Endothelial cell of umbilical vein (primary cell): ENCODE data around the gene TGFB1. TPM values are rescaled to one million over a fixed set of nuclear protein-coding genes. Genes with fewer than 3 reads are reported as not detected.

Experiments used
- BruUV-seq: library from RNA; stranded (reverse); fragments of 400-500 nt; replicated peaks from 2 replicates; lab custom pipeline; 2021; lab: Mats Ljungman, UMichigan
- CTCF ChIA-PET: fragments of 300-600, 350-600 bp; sonication (Branson Sonifier 250); formaldehyde crosslinking; loops from one replicate; lab custom pipeline; 2021; ENCODE audit warnings: antibody characterized with exemption, inconsistent platforms; lab: Charles Lee
- POLR2A ChIA-PET: fragments of 300-600, 350-600 bp; sonication (Branson Sonifier 250); formaldehyde crosslinking; loops from one replicate; lab custom pipeline; 2021; ENCODE audit warnings: antibody characterized with exemption, inconsistent platforms; lab: Charles Lee
- DNase-seq: peaks from one replicate; pipeline ENCODE4 v3.0.0-alpha.2; 2011; ENCODE audit warnings: low read depth, low spot score
- FAIRE-seq: peaks from 2 replicates; lab custom pipeline; 2011; peaks lifted over from hg19 to GRCh38; lab: Jason Lieb, UNC
- H2AFZ ChIP-seq: 2 replicates; pipeline ENCODE4 v1.6.0; 2012; ENCODE audit warnings: low read depth, low read length, control low read depth, inconsistent platforms
- H3K27ac ChIP-seq: 2 replicates; pipeline ENCODE4 v1.5.1; 2011; ENCODE audit warnings: low read depth, mild to moderate bottlenecking, control low read depth, low read length, moderate library complexity; ENCODE audit not compliant: insufficient read depth
- H3K27me3 ChIP-seq, 2 experiments: 2 replicates each; pipeline versions ENCODE4 v1.6.0 to v1.6.1; 2011; ENCODE audit warnings: low read length in 2 of 2, mixed read lengths in 1 of 2; ENCODE audit not compliant: control insufficient read depth in 2 of 2, insufficient read depth in 2 of 2
- H3K36me3 ChIP-seq, 2 experiments: 2 replicates in 1 of 2; 3 replicates in 1 of 2; pipeline ENCODE4 v1.5.1; 2011; ENCODE audit warnings: low read length in 2 of 2, mild to moderate bottlenecking in 1 of 2, moderate library complexity in 1 of 2; ENCODE audit not compliant: control insufficient read depth in 2 of 2, insufficient read depth in 2 of 2; ENCODE audit errors: extremely low read depth in 1 of 2
- H3K4me1 ChIP-seq: 3 replicates; pipeline ENCODE4 v1.5.1; 2011; ENCODE audit warnings: mild to moderate bottlenecking, low read length; ENCODE audit not compliant: control insufficient read depth, insufficient read depth; ENCODE audit errors: extremely low read depth
- H3K4me2 ChIP-seq: 2 replicates; pipeline ENCODE4 v1.6.1; 2011; ENCODE audit warnings: low read length, control low read depth, mixed read lengths; ENCODE audit not compliant: insufficient read depth
- H3K4me3 ChIP-seq, 3 experiments: fragments of 200-600 bp in 1 of 3; sonication (generic), shearing (Covaris generic) in 1 of 3; replicated peaks in 1 of 3; 2 replicates each; pipeline ENCODE4 v1.5.1; 2011 to 2016; ENCODE audit warnings: control low read depth in 3 of 3, low read length in 3 of 3, mild to moderate bottlenecking in 2 of 3, inconsistent platforms in 1 of 3, low read depth in 1 of 3, moderate library complexity in 1 of 3; ENCODE audit not compliant: insufficient read depth in 1 of 3
- H3K79me2 ChIP-seq: 2 replicates; pipeline ENCODE4 v1.6.0; 2012; ENCODE audit warnings: low read length, inconsistent platforms; ENCODE audit not compliant: control insufficient read depth, insufficient read depth
- H3K9ac ChIP-seq: replicated peaks from 2 replicates; pipeline ENCODE3; 2011; ENCODE audit warnings: low read length, control low read depth; ENCODE audit not compliant: insufficient read depth; ENCODE audit errors: extremely low read depth
- H3K9me1 ChIP-seq: replicated peaks from 3 replicates; pipeline ENCODE4 v1.6.0; 2011; ENCODE audit warnings: mild to moderate bottlenecking, low read length; ENCODE audit not compliant: control insufficient read depth, insufficient read depth; ENCODE audit errors: extremely low read depth
- H3K9me3 ChIP-seq: replicated peaks from 2 replicates; pipeline ENCODE4 v1.5.1; 2012; ENCODE audit warnings: low read length, inconsistent platforms; ENCODE audit not compliant: control insufficient read depth, insufficient read depth
- H4K20me1 ChIP-seq: replicated peaks from 2 replicates; pipeline ENCODE3; 2011; ENCODE audit warnings: mild to moderate bottlenecking, low read length; ENCODE audit not compliant: control insufficient read depth, insufficient read depth; ENCODE audit errors: extremely low read depth
- CTCF ChIP-seq, 2 donors: IDR thresholded peaks; 1 replicate in 1 of 2; 2 replicates in 1 of 2; pipeline ENCODE4 v1.5.1; 2011; ENCODE audit warnings: low read length in 2 of 2, mild to moderate bottlenecking in 2 of 2, moderate library complexity in 2 of 2, control low read depth in 1 of 2, inconsistent platforms in 1 of 2, low read depth in 1 of 2; ENCODE audit not compliant: insufficient read depth in 1 of 2; ENCODE audit errors: extremely low read depth in 1 of 2
- EZH2 ChIP-seq: IDR thresholded peaks from 2 replicates; pipeline ENCODE4 v1.6.1; 2012; ENCODE audit warnings: borderline replicate concordance, low read depth, mild to moderate bottlenecking, moderate library complexity, low read length, inconsistent platforms; ENCODE audit not compliant: severe bottlenecking
- MAX ChIP-seq: IDR thresholded peaks from 2 replicates; pipeline ENCODE4 v1.6.1; 2011; ENCODE audit not compliant: insufficient read depth, insufficient read length
- dilution Hi-C: fragments of 300-500 bp; cut with MboI; formaldehyde crosslinking; loops from one replicate; pipeline ENCODE4 v1.15.0; 2019; ENCODE audit warnings: low sequenced_read_pairs; ENCODE audit not compliant: extremely low pct_ligation_motif_present
- intact Hi-C: fragments of 100-400 bp; cut with micrococcal nuclease; formaldehyde crosslinking; loops from one replicate; pipeline ENCODE4 v1.10.0; 2022
- polyA plus RNA-seq, 4 experiments: library from polyadenylated mRNA; depleted of rRNA in 3 of 4; stranded (reverse) in 3 of 4; unstranded in 1 of 4; fragments of >200 nt; gene quantifications; 2 replicates each; pipeline versions ENCODE4 v1.2.1 to v1.2.3, GENCODE V29; 2011 to 2012; ENCODE audit warnings: missing spikeins in 1 of 4
- total RNA-seq: library from RNA; stranded (reverse); gene quantifications from 2 replicates; pipeline ENCODE4 v1.2.3, GENCODE V29; 2021

The TGFB1 gene
- total and polyA plus RNA-seq, 2 donors (not counting 3 experiments of a cell fraction or from before 2014, with no cell fraction given): 64.4 to 250 TPM

GRCh38 chr19:41354343-41354953, 726 bp upstream of the TGFB1 start:
- BruUV-seq: no TSS peak
- Histone ChIP-seq H3K9me1 (no peaks in the 10 kb centered on the region), H3K36me3 (no peaks in the 10 kb centered on the region), H3K27me3 (no peaks in the 10 kb centered on the region), H2AFZ (no peak overlapping the region), H3K4me1 (peaks cover 6% of the 10 kb centered on the region), H3K4me3 (peak overlapping the region in 2 of 3 experiments; percentile 29 to 90), H3K4me2 (peak overlapping the region; percentile 19), H4K20me1 (no peaks in the 10 kb centered on the region), H3K79me2 (peaks cover 40% of the 10 kb centered on the region), H3K27ac (no peak overlapping the region), H3K9me3 (no peaks in the 10 kb centered on the region), H3K9ac (no peak overlapping the region)
- POLR2A ChIA-PET: interaction anchor here (2.0 kb wide), 1 partner anchor 10 kb away, joined by 8 read pairs; the partner anchor contains the start of gene B9D2
- dilution Hi-C loops (no loop called here), intact Hi-C loops (loop anchor here (1.0 to 5.0 kb wide), 5 partner anchors 43 to 193 kb away; partner anchors contain the start of genes B3GNT8, BCKDHA, EXOSC5 and HNRNPUL1)
- CTCF ChIA-PET: interaction anchor here (0.8 to 3.8 kb wide), 4 partner anchors 26 to 77 kb away, joined by 3 to 65 read pairs (median 8); no protein-coding TSS in a partner anchor
- no peak for FAIRE-seq
- TF ChIP-seq MAX (no peak), CTCF (IDR thresholded peaks at IDR 0.05; ENCODE audit: extremely low read depth in 1 of 2, insufficient read depth in 1 of 2, low read depth in 1 of 2, low read length in 2 of 2) (peak in 1 of 2 donors; percentile 1), EZH2 (no peak)
- DNase-seq: no peak
